Measurements from ENCODE around the gene SPTLC1. TPM values are rescaled to one million over a fixed set of nuclear protein-coding genes. Genes with fewer than 3 reads are reported as not detected.

The SPTLC1 gene
- total RNA-seq, 1 donor from 2014 or later, result 105 TPM

- no peak for DNase-seq (ENCODE audit: extremely low read depth, low read depth, low spot score)
These were observed 122.7 kb downstream of the SPTLC1 start for GRCh38 chr9:91992461-91993041.

- DNase-seq (ENCODE audit: extremely low read depth, low read depth, low spot score), result no peak
These were observed 123.4 kb downstream of the SPTLC1 start for GRCh38 chr9:91991721-91992341.

- no peak for DNase-seq (ENCODE audit: extremely low read depth, low read depth, low spot score)
These were observed 129.0 kb downstream of the SPTLC1 start for GRCh38 chr9:91986248-91986647.

- no peak for DNase-seq (ENCODE audit: extremely low read depth, low read depth, low spot score)
These were observed 129.5 kb downstream of the SPTLC1 start for GRCh38 chr9:91985692-91986091.

Other genes starting within 250 kb of the SPTLC1 start
- gene ROR2, start 165.2 kb downstream of the SPTLC1 start, total RNA-seq, result 0.12 and 0.15 TPM in 2 replicates
- 89.1 and 98.2 TPM in 2 replicates for gene IARS1, start 178.3 kb upstream of the SPTLC1 start, total RNA-seq
- gene NOL8, start 209.9 kb upstream of the SPTLC1 start, total RNA-seq, result 22.4 and 28.4 TPM in 2 replicates
- gene CENPP, start 210.5 kb upstream of the SPTLC1 start, total RNA-seq, result 1.8 and 2.5 TPM in 2 replicates